Neural progenitor cell (in vitro differentiated cells): Measurements from ENCODE around the gene MARK4. TPM values are rescaled to one million over a fixed set of nuclear protein-coding genes. Genes with fewer than 3 reads are reported as not detected.

Experiments used
- DNase-seq: peaks from one replicate; pipeline ENCODE4 v3.0.0-alpha.2; 2016; ENCODE audit warnings: low spot score
- H2AFZ ChIP-seq: fragments of 200-600 bp; sonication (generic); replicated peaks from 2 replicates; pipeline ENCODE4 v1.6.1; 2016; ENCODE audit warnings: antibody characterized with exemption
- H3F3A ChIP-seq: fragments of 200-600 bp; sonication (generic); 2 replicates; pipeline ENCODE4 v1.6.1; 2016; ENCODE audit warnings: antibody characterized with exemption, low read depth
- H3K27ac ChIP-seq: fragments of 200-600 bp; sonication (generic); 2 replicates; pipeline ENCODE4 v1.5.1; 2016; ENCODE audit warnings: mild to moderate bottlenecking
- H3K27me3 ChIP-seq: fragments of 200-600 bp; sonication (generic); 2 replicates; pipeline ENCODE4 v1.6.1; 2016; ENCODE audit warnings: mild to moderate bottlenecking, moderate library complexity
- H3K36me3 ChIP-seq: fragments of 200-600 bp; sonication (generic); 2 replicates; pipeline ENCODE4 v1.5.1; 2016
- H3K4me1 ChIP-seq: fragments of 200-600 bp; sonication (generic); 2 replicates; pipeline ENCODE4 v1.6.1; 2016; ENCODE audit warnings: mixed run types
- H3K4me2 ChIP-seq: fragments of 200-600 bp; sonication (generic); 2 replicates; pipeline ENCODE4 v1.6.1; 2016
- H3K4me3 ChIP-seq: fragments of 200-600 bp; sonication (generic); 2 replicates; pipeline ENCODE4 v1.5.1; 2016
- H3K79me2 ChIP-seq: fragments of 200-600 bp; sonication (generic); 2 replicates; pipeline ENCODE4 v1.6.1; 2016; ENCODE audit warnings: low read depth
- H3K9ac ChIP-seq: fragments of 200-600 bp; sonication (generic); 2 replicates; pipeline ENCODE4 v1.6.1; 2016
- H3K9me3 ChIP-seq: fragments of 200-600 bp; sonication (generic); 2 replicates; pipeline ENCODE4 v1.5.1; 2016; ENCODE audit warnings: low read depth
- H4K20me1 ChIP-seq: fragments of 200-600 bp; sonication (generic); 2 replicates; pipeline ENCODE4 v1.6.1; 2016; ENCODE audit warnings: low read depth
- H3K27ac Mint-ChIP-seq: 3 replicates; pipeline ENCODE4 v1.8.0; 2021; ENCODE audit warnings: mixed read lengths
- H3K27me3 Mint-ChIP-seq: 2 replicates; pipeline ENCODE4 v1.8.0; 2022; ENCODE audit warnings: low read depth, mild to moderate bottlenecking, inconsistent platforms, moderate library complexity, mixed read lengths; ENCODE audit not compliant: insufficient read depth
- H3K36me3 Mint-ChIP-seq: 3 replicates; pipeline ENCODE4 v1.8.0; 2021; ENCODE audit warnings: mixed read lengths
- H3K4me1 Mint-ChIP-seq: 3 replicates; pipeline ENCODE4 v1.8.0; 2021; ENCODE audit warnings: mixed read lengths
- H3K4me3 Mint-ChIP-seq: 3 replicates; pipeline ENCODE4 v1.8.0; 2021; ENCODE audit warnings: mild to moderate bottlenecking, moderate library complexity, mixed read lengths
- H3K9me3 Mint-ChIP-seq: 3 replicates; pipeline ENCODE4 v1.8.0; 2020; ENCODE audit warnings: mixed read lengths
- EZH2 ChIP-seq: fragments of 200-600 bp; sonication (generic); IDR thresholded peaks from 2 replicates; pipeline ENCODE4 v1.6.1; 2017; ENCODE audit warnings: antibody characterized with exemption, mild to moderate bottlenecking, moderate library complexity
- EZH2phosphoT487 ChIP-seq: fragments of 200-600 bp; sonication (generic); IDR thresholded peaks from 2 replicates; pipeline ENCODE4 v1.6.1; 2017; ENCODE audit warnings: antibody characterized with exemption
- total RNA-seq: library from RNA; depleted of rRNA; stranded (reverse); fragments of >200 nt; gene quantifications from 2 replicates; pipeline ENCODE4 v1.2.3, GENCODE V29; 2015; ENCODE audit warnings: low replicate concordance
- TF ChIP-seq, protein P1 (sequence below): fragments of 200-600 bp; sonication (generic); IDR thresholded peaks from 2 replicates; pipeline ENCODE4 v1.5.1; 2017; ENCODE audit warnings: antibody characterized with exemption, mild to moderate bottlenecking

MARK4 gene
- total RNA-seq, 1 donor from 2014 or later, result 22.8 TPM

DNA sequence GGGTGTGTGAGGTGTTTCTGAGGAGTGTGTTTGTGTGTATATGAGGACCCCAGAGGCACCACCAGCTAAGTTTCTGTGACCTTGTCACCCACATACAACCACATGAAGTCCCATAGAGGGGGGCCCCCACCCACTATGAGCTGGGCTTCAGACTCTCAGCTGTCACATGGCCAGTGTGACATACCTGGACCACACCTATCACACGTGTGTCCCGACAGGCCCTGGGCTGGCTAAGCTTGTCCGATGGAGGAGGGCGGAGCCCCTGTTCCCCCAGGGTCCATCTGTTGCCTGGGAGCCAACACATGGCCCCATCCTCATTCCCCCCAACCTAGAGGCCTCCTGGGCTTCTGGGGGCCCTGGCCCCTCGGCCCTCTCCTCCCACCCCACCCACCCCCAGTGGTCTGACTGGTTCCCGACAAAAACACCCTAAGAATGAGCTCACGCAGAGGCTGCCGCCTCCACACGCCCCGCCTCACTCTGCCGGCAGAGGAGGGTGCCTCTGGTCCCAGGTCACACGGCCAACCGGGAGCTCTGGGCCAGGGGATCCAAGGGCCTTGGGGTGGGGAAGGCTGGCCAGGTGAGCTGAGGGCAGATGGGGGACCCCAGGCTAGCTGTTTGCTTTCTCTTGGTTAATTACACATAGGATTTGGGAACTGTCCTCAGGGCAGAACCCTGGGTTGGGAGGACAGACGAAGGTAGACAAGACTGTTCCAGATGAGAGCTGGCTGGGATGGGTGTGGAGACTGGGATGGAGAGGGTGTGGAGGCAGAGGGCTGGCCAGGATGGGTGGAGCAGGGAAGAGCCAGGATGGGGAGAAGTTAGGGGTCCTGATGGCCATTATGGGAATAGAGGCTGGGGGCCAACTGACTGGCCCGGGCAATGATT, 93.8 kb downstream of the MARK4 start:
- peaks cover 12% of the 10 kb centered on the region for H3K27me3 Mint-ChIP-seq
- no peak for DNase-seq

DNA sequence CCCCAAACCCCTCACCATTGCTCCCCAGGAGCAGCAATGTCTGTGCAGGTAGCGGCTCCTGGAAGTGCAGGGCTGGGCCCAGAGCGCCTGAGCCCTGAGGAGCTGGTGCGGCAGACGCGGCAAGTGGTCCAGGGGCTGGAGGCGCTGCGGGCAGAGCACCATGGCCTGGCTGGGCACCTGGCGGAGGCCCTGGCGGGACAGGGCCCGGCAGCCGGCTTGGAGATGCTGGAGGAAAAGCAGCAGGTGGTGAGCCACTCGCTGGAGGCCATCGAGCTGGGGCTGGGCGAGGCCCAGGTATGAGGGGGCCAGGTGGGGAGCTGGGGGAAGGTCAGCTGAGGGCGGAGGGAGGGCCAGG, 94.4 kb downstream of the MARK4 start:
- no peaks in the 10 kb centered on the region for H3K9me3 Mint-ChIP-seq
- H3K4me3 Mint-ChIP-seq, result no peak overlapping the region
- Histone ChIP-seq H3K79me2 (no peaks in the 10 kb centered on the region), H3K4me3 (no peak overlapping the region), H4K20me1 (peaks cover 7% of the 10 kb centered on the region), H3K9ac (no peak overlapping the region), H3K9me3 (no peaks in the 10 kb centered on the region), H2AFZ (no peak overlapping the region), H3K4me2 (no peak overlapping the region), H3K27me3 (peaks cover 47% of the 10 kb centered on the region), H3K27ac (no peak overlapping the region), H3K36me3 (no peaks in the 10 kb centered on the region), H3K4me1 (no peaks in the 10 kb centered on the region), H3F3A (peaks cover 4% of the 10 kb centered on the region)
- DNase-seq, result no peak
- no peak overlapping the region for H3K27ac Mint-ChIP-seq
- TF ChIP-seq, protein P1, sequence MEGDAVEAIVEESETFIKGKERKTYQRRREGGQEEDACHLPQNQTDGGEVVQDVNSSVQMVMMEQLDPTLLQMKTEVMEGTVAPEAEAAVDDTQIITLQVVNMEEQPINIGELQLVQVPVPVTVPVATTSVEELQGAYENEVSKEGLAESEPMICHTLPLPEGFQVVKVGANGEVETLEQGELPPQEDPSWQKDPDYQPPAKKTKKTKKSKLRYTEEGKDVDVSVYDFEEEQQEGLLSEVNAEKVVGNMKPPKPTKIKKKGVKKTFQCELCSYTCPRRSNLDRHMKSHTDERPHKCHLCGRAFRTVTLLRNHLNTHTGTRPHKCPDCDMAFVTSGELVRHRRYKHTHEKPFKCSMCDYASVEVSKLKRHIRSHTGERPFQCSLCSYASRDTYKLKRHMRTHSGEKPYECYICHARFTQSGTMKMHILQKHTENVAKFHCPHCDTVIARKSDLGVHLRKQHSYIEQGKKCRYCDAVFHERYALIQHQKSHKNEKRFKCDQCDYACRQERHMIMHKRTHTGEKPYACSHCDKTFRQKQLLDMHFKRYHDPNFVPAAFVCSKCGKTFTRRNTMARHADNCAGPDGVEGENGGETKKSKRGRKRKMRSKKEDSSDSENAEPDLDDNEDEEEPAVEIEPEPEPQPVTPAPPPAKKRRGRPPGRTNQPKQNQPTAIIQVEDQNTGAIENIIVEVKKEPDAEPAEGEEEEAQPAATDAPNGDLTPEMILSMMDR, result no peak
- no peak for TF ChIP-seq EZH2
- no peak for TF ChIP-seq EZH2phosphoT487
- H3K4me1 Mint-ChIP-seq, result peaks cover 4% of the 10 kb centered on the region
- peaks cover 8% of the 10 kb centered on the region for H3K27me3 Mint-ChIP-seq
- peaks cover 4% of the 10 kb centered on the region for H3K36me3 Mint-ChIP-seq

More for the DNA sequence above, 93.8 kb downstream of the MARK4 start:
- no peaks in the 10 kb centered on the region for H3K9me3 ChIP-seq
- no peak overlapping the region for H3K4me3 ChIP-seq
- no peaks in the 10 kb centered on the region for H3K9me3 Mint-ChIP-seq
- peaks cover 53% of the 10 kb centered on the region for H3K27me3 ChIP-seq
- peaks cover 11% of the 10 kb centered on the region for H4K20me1 ChIP-seq
- TF ChIP-seq EZH2 (no peak), EZH2phosphoT487 (no peak)
- TF ChIP-seq, protein P1, result no peak
- no peak overlapping the region for H3K27ac ChIP-seq
- H3K4me1 Mint-ChIP-seq, result peaks cover 7% of the 10 kb centered on the region
- H3K36me3 ChIP-seq, result no peaks in the 10 kb centered on the region
- H3K4me2 ChIP-seq, result no peak overlapping the region
- H3K36me3 Mint-ChIP-seq, result peaks cover 4% of the 10 kb centered on the region
- peaks cover 4% of the 10 kb centered on the region for H3F3A ChIP-seq
- no peaks in the 10 kb centered on the region for H3K79me2 ChIP-seq
- no peaks in the 10 kb centered on the region for H3K4me1 ChIP-seq
- no peak overlapping the region for H3K9ac ChIP-seq
- no peak overlapping the region for H3K4me3 Mint-ChIP-seq
- H3K27ac Mint-ChIP-seq, result no peak overlapping the region
- no peak overlapping the region for H2AFZ ChIP-seq

DNA sequence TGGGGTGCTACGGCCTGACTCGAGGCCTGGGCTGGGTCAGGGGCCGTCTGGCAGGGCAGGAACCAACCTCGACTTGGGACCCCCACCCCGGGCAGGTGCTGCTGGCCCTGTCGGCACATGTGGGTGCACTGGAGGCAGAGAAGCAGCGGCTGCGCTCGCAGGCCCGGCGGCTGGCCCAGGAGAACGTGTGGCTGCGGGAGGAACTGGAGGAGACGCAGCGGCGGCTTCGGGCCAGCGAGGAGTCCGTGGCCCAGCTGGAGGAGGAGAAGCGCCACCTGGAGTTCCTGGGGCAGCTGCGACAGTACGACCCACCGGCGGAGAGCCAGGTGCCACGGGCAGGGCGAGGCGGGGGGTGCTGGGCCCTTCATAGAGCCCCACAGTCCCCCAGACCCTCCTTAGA, 95.4 kb downstream of the MARK4 start:
- no peaks in the 10 kb centered on the region for H3K9me3 Mint-ChIP-seq
- peaks cover under 1% of the 10 kb centered on the region for H3F3A ChIP-seq
- H3K36me3 Mint-ChIP-seq, result peaks cover 4% of the 10 kb centered on the region
- H3K27ac ChIP-seq, result no peak overlapping the region
- H2AFZ ChIP-seq, result no peak overlapping the region
- H3K36me3 ChIP-seq, result no peaks in the 10 kb centered on the region
- H3K9ac ChIP-seq, result no peak overlapping the region
- TF ChIP-seq EZH2phosphoT487, result no peak
- TF ChIP-seq EZH2, result no peak
- TF ChIP-seq, protein P1, result no peak
- no peak overlapping the region for H3K27ac Mint-ChIP-seq
- no peak overlapping the region for H3K4me3 Mint-ChIP-seq
- H3K4me1 Mint-ChIP-seq, result peaks cover 4% of the 10 kb centered on the region
- no peak overlapping the region for H3K4me3 ChIP-seq
- H4K20me1 ChIP-seq, result peaks cover 7% of the 10 kb centered on the region
- H3K4me1 ChIP-seq, result no peaks in the 10 kb centered on the region
- no peaks in the 10 kb centered on the region for H3K9me3 ChIP-seq
- DNase-seq, result peak; percentile 32
- no peak overlapping the region for H3K4me2 ChIP-seq
- no peaks in the 10 kb centered on the region for H3K79me2 ChIP-seq
- H3K27me3 Mint-ChIP-seq, result peaks cover 8% of the 10 kb centered on the region
- peaks cover 37% of the 10 kb centered on the region for H3K27me3 ChIP-seq
